GM18867 (cell line): ENCODE data around the gene BAX.

Experiments
- ATAC-seq: cut with Tn5 transposase; IDR thresholded peaks from one replicate; pipeline ENCODE4 v1.9.1; 2021; ENCODE audit warnings: mild to moderate bottlenecking, moderate library complexity; ENCODE audit not compliant: unreplicated experiment

BAX gene

GRCh38 chr19:48928164-48929025 lies 26.3 kb upstream of the BAX start:
- no peak for ATAC-seq

DNA sequence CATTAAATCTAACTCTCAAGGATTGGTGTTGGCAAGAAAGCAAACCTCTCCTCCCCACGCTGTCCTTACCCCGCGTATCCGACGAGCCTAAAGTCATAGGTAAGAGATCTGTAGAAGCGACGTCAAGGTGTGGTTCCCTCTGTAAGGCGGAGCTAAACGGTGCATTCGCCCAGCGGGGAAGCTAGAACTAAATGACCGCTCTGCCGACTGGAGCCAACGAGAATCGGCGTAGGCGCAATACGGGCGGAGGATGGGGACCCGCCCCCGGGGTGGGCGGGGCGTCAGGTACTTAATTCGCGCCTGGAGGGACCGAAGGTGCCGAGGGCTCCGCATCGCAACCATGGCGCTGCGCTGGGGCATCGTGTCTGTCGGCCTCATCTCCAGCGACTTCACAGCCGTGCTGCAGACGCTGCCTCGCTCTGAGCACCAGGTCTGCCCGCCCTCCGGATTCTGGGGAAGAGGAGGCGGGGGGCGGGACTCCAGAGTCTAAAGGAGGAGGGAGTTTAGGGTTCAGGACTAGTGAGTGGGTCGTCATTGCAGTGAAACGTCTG lies 21.2 kb upstream of the BAX start, which contains the start of gene DHDH:
Gene DHDH (plus strand): TSS at position 318 of the 551 bp plus-strand sequence. CDS start 23 bp downstream, at position 341.
- ATAC-seq, result no peak

GRCh38 chr19:48934837-48935236 lies 19.8 kb upstream of the BAX start:
- ATAC-seq, result no peak

GRCh38 chr19:48935864-48936263 lies 18.8 kb upstream of the BAX start:
- ATAC-seq, result no peak

DNA sequence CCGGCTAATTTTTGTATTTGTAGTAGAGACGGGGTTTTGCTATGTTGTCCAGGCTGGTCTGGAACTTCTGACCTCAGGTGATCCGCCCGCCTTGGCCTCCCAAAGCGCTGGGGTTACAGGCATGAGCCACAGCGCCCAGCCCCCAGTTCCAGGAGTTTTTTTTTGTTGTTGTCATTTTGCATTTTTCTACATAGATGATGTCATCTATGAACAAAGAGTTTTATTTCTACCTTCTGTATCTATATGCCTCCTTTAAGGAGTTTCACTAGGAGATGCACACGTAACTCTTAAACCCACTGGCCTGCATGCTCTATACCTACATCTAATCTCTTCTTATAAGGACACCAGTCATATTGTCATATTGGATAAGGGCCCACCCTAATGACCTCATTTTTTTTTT lies 16.4 kb upstream of the BAX start:
- no peak for ATAC-seq

DNA sequence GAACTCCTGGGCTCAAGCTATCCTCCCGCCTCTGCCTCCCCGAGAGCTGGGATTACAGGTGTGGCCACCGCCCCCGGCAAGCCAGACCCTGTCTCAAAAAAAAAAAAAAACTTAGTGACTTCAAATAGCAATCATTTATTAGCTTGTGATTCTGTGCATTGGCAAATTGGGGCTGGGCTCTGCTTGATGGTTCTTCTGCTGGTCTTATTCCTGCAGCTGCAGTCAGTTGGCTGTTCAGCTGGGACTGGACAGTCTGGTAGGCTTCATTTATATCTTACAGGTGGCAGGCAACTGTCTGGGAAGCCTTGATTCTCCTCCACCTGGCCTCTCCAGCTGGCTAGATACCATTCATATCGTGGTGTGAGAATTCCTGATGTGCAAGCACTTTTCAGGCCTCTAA lies 13.8 kb upstream of the BAX start:
- no peak for ATAC-seq

- ATAC-seq, result no peak
Measured at GRCh38 chr19:48943081-48943480, 11.6 kb upstream of the BAX start.

GRCh38 chr19:48945415-48945814 lies 9.3 kb upstream of the BAX start:
- ATAC-seq, result no peak

GRCh38 chr19:48945817-48946216 lies 8.9 kb upstream of the BAX start:
- ATAC-seq, result no peak

- no peak for ATAC-seq
Measured at GRCh38 chr19:48946463-48947257, 8.0 kb upstream of the BAX start.

DNA sequence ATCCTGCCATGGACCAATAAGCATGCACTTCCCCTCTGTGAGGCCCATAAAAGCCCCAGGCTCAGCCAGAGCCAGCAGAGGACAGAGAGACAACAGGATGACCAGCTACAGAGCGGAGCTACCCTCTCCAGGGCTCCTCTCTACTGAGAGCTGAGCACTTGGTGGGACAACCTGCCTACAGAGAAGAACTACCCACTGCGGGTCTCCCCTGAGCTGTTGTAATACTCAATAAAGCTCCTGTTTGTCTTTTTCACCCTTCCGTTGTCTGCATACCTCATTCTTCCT lies 7.5 kb upstream of the BAX start:
- no peak for ATAC-seq

GRCh38 chr19:48950159-48950558 lies 4.5 kb upstream of the BAX start:
- no peak for ATAC-seq

DNA sequence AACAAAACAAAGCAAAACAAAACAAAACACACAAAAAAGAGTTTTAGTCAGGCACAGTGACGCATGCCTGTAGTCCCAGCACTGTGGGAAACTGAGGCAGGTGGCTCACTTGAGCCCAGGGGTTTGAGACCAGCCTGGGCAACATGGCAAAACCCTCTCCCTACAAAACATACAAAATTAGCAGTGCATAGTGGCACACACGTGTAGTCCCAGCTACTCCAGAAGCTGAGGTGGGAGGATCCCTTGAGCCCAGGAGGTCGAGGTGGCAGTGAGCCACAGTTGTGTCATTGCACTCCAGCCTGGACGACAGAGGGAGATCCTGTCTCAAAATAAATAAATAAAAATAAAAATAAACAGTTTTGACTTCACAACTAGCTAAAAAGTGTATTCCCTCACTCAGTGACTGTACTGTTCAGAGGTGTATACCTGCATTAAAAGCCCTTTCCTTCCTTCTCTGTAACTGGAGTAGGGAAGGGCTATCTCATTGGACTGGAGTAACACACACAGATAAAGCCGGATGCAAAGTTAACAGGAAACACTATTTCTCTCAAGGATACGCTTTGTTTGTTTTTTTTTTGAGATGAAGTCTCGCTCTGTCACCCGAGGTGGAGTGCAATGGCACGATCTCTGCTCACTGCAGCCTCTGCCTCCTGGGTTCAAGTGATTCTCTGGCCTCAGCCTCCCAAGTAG lies 3.7 kb upstream of the BAX start:
- ATAC-seq, result no peak

- ATAC-seq, result no peak
Measured at GRCh38 chr19:48953141-48953540, 1.5 kb upstream of the BAX start.

DNA sequence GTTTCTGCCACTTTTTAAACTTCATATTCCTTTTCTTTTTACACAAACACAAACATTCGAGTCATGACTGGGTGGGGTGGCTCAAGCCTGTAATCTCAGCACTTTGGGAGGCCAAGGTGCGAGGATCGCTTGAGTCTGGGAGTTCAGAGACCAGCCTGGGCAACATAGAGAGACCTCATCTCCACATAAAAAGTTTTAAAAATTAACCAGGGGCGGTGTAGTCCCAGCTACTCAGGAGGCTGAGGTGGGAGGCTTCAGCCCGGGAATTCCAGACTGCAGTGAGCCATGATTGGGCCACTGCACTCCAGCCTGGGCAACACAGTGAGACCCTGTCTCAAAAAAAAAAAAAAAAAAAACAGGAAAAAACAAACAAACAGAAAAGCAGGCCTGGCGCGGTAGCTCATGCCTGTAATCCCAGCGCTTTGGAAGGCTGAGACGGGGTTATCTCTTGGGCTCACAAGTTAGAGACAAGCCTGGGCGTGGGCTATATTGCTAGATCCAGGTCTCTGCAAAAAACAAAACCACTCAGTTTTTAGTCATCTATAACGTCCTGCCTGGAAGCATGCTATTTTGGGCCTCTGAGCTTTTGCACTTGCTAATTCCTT lies 583 bp upstream of the BAX start:
- ATAC-seq, result no peak

DNA sequence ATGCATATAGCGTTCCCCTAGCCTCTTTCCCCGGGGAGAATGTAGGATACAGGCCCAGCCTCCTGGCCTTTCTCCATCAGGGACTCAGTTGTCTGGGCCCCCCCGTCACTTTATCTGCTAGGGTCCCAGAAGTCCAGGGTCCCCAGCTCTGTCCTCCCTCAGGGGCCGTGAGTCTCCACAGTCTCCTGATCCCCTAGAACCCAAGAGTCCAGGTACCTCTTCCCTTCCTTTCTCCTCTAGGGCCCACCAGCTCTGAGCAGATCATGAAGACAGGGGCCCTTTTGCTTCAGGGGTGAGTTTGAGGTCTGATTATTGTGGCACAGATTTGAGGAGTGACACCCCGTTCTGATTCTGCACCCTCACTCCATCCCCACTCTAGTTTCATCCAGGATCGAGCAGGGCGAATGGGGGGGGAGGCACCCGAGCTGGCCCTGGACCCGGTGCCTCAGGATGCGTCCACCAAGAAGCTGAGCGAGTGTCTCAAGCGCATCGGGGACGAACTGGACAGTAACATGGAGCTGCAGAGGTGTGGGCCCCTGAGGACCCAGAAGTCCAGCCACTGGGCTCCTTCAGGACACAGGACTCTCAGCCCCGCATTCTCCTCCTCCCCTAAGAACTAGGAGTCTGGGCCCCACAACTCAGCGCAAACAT lies 758 bp downstream of the BAX start:
- ATAC-seq, result no peak

DNA sequence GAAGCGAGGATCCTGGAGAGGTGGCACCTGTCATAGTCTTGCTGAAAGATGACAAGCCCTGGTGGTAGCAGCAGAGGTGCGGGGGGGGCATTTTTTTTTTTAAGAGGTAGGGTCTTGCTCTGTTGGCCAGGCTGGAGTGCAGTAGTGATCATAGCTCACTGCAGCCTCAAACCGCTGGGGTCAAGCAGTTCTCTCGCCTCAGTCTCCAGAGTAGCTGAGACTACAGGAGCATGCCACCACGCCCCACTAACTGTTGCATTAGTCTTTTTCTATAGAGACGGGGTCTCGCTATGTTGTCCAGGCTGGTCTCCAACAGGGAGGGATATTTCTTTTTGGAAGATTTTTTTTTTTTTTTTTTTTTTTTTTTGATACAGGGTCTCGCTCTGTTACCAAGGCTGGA lies 3.3 kb downstream of the BAX start:
- ATAC-seq, result no peak

DNA sequence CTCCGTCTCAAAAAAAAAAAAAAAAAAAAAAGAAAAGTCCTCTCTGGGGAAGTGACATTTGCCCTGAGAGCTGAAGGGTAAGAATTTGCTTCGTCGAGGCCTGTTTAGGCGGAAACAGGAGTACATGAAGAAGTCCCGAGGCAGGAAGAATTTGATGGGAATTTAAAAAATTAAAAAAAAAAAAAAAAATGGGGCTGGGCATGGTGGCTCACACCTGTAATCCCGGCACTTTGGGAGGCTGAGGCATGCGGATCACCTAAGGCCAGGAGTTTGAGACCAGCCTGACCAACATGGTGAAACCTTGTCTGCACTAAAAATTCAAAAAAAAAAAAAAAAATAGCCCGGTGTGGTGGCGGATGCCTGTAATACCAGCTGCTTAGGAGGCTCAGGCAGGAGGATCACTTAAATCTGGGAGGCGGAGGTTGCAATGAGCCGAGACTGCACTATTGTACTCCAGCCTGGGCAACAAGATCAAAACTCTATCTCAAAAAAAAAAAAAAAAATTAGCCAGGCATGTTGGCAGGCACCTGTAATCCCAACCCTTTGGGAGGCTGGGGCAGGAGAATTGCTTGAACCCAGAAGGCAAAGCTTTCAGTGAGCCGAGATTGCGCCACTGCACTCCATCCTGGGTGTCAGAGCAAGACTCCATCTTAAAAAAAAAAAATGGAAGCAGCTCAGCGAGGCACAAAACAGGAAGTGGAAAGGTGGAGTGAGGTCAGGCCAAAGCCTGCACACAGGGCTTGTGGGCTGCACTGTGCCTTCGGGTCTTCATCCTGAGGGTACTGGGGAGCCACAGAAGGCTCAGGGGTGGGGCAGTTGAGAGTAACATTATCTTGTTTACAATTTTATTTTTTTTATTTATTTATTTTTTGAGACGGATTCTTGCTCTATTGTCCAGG lies 4.9 kb downstream of the BAX start:
- ATAC-seq, result no peak

DNA sequence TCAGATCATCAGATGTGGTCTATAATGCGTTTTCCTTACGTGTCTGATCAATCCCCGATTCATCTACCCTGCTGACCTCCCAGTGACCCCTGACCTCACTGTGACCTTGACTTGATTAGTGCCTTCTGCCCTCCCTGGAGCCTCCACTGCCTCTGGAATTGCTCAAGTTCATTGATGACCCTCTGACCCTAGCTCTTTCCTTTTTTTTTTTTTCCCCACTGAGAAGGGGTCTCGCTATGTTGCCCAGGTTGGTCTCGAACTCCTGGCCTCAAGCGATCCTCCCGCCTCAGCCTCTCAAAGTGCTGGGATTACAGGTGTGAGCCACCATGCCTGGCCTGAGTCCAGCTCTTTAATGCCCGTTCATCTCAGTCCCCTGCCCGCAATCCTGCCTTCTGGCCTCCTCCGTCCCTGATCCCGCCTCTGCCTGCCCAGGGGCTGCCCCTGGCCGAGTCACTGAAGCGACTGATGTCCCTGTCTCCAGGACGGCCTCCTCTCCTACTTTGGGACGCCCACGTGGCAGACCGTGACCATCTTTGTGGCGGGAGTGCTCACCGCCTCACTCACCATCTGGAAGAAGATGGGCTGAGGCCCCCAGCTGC lies 6.5 kb downstream of the BAX start:
- ATAC-seq, result no peak
